GM10266 (cell line): ENCODE data around the gene CRTC3.

Experiments used
- DNase-seq: peaks from one replicate; pipeline ENCODE4 v3.0.0; 2012; ENCODE audit errors: extremely low spot score
- TF ChIP-seq, protein P1 (sequence below): IDR thresholded peaks from 2 replicates; pipeline ENCODE4 v1.5.1; 2012; ENCODE audit warnings: mild to moderate bottlenecking, low read depth; ENCODE audit not compliant: control insufficient read depth, insufficient read depth; ENCODE audit errors: missing control alignments

The CRTC3 gene

DNA sequence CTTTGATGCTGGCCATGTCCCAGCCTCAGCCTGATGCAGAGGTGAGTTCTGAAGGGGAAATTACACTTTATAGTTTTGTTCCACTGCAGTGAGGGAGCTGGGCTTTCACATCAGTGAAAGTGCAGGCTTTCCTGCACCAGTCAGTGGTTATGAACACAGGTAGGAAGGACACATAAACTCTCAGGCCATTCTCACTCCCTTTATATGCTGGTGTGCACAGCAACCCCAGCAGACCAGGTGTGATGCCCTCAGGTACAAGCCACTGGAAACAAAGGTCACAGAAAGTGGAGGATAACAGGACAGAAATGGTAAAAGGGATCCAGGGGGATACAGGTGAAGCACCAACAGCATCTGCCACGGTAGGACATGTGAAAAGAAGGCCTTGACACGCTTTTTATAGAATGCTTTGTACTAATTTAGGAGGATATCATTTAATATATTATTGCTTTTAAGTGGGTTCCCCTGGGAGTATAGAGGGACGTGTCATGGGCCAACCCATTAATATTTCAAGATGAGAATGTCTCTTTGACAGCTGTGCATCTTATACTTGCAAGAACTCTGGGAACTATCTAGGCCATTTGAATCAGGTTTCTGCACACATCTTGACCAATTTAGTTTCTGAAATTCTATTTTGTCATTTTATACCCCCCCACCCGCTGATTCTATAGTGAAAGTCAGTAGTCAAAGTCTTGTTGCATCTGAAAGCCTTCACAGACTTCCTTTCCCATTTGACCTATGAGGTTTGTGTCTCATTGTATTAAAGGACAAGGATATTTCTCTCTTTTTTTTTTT lies 162.5 kb downstream of the CRTC3 start:
- peak; percentile 53 for DNase-seq
- TF ChIP-seq, protein P1, sequence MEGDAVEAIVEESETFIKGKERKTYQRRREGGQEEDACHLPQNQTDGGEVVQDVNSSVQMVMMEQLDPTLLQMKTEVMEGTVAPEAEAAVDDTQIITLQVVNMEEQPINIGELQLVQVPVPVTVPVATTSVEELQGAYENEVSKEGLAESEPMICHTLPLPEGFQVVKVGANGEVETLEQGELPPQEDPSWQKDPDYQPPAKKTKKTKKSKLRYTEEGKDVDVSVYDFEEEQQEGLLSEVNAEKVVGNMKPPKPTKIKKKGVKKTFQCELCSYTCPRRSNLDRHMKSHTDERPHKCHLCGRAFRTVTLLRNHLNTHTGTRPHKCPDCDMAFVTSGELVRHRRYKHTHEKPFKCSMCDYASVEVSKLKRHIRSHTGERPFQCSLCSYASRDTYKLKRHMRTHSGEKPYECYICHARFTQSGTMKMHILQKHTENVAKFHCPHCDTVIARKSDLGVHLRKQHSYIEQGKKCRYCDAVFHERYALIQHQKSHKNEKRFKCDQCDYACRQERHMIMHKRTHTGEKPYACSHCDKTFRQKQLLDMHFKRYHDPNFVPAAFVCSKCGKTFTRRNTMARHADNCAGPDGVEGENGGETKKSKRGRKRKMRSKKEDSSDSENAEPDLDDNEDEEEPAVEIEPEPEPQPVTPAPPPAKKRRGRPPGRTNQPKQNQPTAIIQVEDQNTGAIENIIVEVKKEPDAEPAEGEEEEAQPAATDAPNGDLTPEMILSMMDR, result no peak
